Uterus (tissue), 4 donors: ENCODE data around the gene GPSM1. TPM values are rescaled to one million over a fixed set of nuclear protein-coding genes. Genes with fewer than 3 reads are reported as not detected.
A peak's percentile ranks its signal among the peaks of the same experiment; 100 is the strongest.
"Not testable (repeated sequence)": the region's sequence is repeated elsewhere in the genome, so short reads cannot be mapped to it uniquely, and the experiment has no call there.

Experiments used
- DNase-seq, 2 donors: peaks; one replicate each; pipeline ENCODE4 v3.0.0-alpha.2; 2019 to 2020
- H3K27ac ChIP-seq, 2 donors: fragments of 200-600 bp; sonication (generic); 1 replicate in 1 of 2; 2 replicates in 1 of 2; pipeline ENCODE4 v1.5.1; 2016 to 2018
- H3K27me3 ChIP-seq, 2 donors: fragments of 200-600 bp; sonication (generic); one replicate each; pipeline ENCODE4 v1.5.1; 2018 to 2019; ENCODE audit warnings: control low read depth in 1 of 2
- H3K36me3 ChIP-seq, 2 donors: fragments of 200-600 bp; sonication (generic); one replicate each; pipeline ENCODE4 v1.5.1; 2019; ENCODE audit warnings: control low read depth in 1 of 2
- H3K4me1 ChIP-seq, 2 donors: fragments of 200-600 bp; sonication (generic); one replicate each; pipeline ENCODE4 v1.5.1; 2018 to 2019; ENCODE audit warnings: control low read depth in 1 of 2
- H3K4me3 ChIP-seq, 2 donors: fragments of 200-600 bp; sonication (generic); 1 replicate in 1 of 2; 2 replicates in 1 of 2; pipeline ENCODE4 v1.5.1; 2018 to 2019; ENCODE audit warnings: mild to moderate bottlenecking in 1 of 2
- H3K9me3 ChIP-seq, 2 donors: fragments of 200-600 bp; sonication (generic); one replicate each; pipeline ENCODE4 v1.5.1; 2019; ENCODE audit warnings: control low read depth in 1 of 2
- POLR2A ChIP-seq, 2 donors: fragments of 450-650 bp; IDR thresholded peaks; one replicate each; pipeline ENCODE4 v1.6.1; 2016; ENCODE audit warnings: antibody characterized with exemption in 2 of 2, mild to moderate bottlenecking in 1 of 2, moderate library complexity in 1 of 2
- intact Hi-C: fragments of 100-400 bp; cut with DNase I; formaldehyde crosslinking; loops from one replicate; pipeline ENCODE4 v1.15.1; 2023; ENCODE audit warnings: low total_unique reads
- total RNA-seq, 4 donors: library from RNA; depleted of rRNA in 3 of 4; stranded (reverse); fragments of >200 nt in 3 of 4; gene quantifications; one replicate each; pipeline versions ENCODE4 v1.1.0 to v1.2.4, GENCODE V29; 2014 to 2023
- TF ChIP-seq, protein P1 (sequence below), 4 experiments: fragments of 200-600 bp in 2 of 4; fragments of 450-650 bp in 2 of 4; sonication (generic) in 2 of 4; IDR thresholded peaks; one replicate each; pipeline ENCODE4 v1.5.1; 2016 to 2019; ENCODE audit warnings: antibody characterized with exemption in 4 of 4, mild to moderate bottlenecking in 2 of 4, moderate library complexity in 1 of 4
- donor health status: DM: yes; HTN: yes; CAD: no.

The GPSM1 gene
- total RNA-seq, 4 donors from 2014 or later = 4.4 to 43.6 (median 24.1) TPM

DNA sequence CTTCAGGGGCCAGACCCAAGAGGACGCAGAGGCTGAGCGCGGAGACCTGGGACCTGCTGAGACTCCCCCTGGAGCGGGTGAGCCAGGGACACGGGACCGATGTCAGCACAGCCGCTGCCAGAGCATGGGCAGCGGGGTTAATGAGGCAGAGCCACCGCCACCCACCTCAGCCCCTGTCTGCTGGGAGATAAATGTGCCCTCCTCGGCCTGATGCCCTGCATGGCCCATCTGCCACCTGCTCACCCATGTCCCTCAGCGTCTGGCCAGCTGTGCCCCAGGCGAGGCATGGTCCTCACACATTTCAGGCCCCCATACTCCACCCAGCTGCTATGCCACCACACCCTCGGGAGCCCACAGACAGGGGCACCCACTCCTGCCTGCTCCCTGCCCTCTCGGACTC, 21.4 kb downstream of the GPSM1 start:
- peaks cover 0 to 5% of the 10 kb centered on the region in 2 donors for H3K4me1 ChIP-seq
- no peaks in the 10 kb centered on the region for H3K27me3 ChIP-seq
- intact Hi-C loops = no loop called here
- no peak overlapping the region for H3K27ac ChIP-seq
- no peak for DNase-seq
- TF ChIP-seq POLR2A (IDR thresholded peaks at IDR 0.05) = no peak
- TF ChIP-seq, protein P1, sequence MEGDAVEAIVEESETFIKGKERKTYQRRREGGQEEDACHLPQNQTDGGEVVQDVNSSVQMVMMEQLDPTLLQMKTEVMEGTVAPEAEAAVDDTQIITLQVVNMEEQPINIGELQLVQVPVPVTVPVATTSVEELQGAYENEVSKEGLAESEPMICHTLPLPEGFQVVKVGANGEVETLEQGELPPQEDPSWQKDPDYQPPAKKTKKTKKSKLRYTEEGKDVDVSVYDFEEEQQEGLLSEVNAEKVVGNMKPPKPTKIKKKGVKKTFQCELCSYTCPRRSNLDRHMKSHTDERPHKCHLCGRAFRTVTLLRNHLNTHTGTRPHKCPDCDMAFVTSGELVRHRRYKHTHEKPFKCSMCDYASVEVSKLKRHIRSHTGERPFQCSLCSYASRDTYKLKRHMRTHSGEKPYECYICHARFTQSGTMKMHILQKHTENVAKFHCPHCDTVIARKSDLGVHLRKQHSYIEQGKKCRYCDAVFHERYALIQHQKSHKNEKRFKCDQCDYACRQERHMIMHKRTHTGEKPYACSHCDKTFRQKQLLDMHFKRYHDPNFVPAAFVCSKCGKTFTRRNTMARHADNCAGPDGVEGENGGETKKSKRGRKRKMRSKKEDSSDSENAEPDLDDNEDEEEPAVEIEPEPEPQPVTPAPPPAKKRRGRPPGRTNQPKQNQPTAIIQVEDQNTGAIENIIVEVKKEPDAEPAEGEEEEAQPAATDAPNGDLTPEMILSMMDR (IDR thresholded peaks at IDR 0.05) = no peak
- H3K36me3 ChIP-seq = no peaks in the 10 kb centered on the region
- no peaks in the 10 kb centered on the region for H3K9me3 ChIP-seq
- H3K4me3 ChIP-seq = no peak overlapping the region

DNA sequence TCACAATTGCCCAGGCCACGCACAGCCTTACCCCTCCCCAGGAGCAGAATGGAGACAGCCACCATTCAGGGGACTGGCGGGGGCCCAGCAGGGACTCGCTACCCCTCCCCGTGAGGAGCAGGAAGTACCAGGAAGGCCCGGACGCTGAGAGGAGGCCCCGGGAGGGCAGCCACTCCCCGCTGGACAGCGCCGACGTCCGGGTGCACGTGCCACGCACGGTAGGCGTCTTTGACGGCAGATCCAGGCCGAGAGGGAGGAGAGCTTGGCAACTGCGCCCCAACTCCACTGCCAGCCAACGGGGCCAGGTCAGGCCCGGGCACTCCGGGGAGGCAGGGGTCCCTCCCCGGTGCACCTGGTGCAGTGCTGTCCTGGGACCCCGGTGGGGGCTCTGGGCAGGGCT, 22.2 kb downstream of the GPSM1 start:
- DNase-seq = no peak
- H3K36me3 ChIP-seq = no peaks in the 10 kb centered on the region
- intact Hi-C loops = no loop called here
- H3K4me3 ChIP-seq = no peak overlapping the region
- no peaks in the 10 kb centered on the region for H3K27me3 ChIP-seq
- H3K4me1 ChIP-seq = peaks cover 0 to 11% of the 10 kb centered on the region in 2 donors
- no peaks in the 10 kb centered on the region for H3K9me3 ChIP-seq
- H3K27ac ChIP-seq = no peak overlapping the region
- no peak for TF ChIP-seq POLR2A (IDR thresholded peaks at IDR 0.05)
- TF ChIP-seq, protein P1 (IDR thresholded peaks at IDR 0.05) = no peak

DNA sequence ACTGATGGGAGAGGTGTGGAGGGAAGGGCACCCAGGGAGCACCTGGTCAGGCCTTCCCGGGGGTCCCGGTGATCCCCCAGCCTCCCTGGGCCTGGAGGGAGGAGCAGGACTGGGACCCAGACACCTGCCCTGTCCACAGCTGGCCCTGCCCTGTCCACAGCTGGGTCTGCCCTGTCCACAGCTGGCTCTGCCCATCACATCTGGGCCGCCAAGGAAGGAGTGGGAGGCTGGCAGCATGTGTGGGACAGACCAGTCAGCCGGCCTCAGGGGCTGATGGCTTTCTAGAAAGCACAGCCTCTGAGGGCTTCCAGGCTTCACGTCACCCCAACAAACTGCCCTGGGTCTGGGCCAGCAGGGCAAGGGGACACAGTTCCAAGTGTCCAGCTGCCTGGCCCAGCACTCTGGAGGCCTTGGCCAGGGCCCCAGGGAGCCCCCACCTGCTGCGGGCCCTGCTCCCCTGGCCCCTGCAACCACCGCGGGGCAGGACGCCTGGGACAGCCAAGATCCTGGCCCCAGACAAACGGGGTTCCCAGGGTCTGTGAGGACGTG, 24.0 kb downstream of the GPSM1 start:
- DNase-seq = no peak
- Histone ChIP-seq H3K36me3 (no peaks in the 10 kb centered on the region), H3K27me3 (no peaks in the 10 kb centered on the region), H3K27ac (no peak overlapping the region), H3K9me3 (no peaks in the 10 kb centered on the region), H3K4me3 (no peak overlapping the region), H3K4me1 (peaks cover 0 to 14% of the 10 kb centered on the region in 2 donors)
- intact Hi-C loops = no loop called here
- no peak for TF ChIP-seq POLR2A (IDR thresholded peaks at IDR 0.05)
- TF ChIP-seq, protein P1 (IDR thresholded peaks at IDR 0.05) = no peak

DNA sequence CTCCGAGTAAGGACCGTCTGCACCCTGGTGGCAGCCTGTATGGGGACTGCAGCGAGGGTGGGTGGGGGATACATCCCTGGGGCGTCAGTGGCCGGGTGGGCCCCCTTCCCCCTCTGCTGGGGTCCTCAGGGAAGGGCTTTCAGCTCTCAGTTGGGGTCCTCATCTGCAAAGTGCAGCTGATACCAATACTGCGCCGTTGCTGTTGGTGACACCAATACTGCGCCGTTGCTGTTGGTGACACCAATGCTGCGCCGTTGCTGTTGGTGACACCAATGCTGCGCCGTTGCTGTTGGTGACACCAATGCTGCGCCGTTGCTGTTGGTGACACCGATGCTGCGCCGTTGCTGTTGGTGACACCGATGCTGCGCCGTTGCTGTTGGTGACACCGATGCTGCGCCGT, 24.5 kb downstream of the GPSM1 start:
- peaks cover 0 to 14% of the 10 kb centered on the region in 2 donors for H3K4me1 ChIP-seq
- H3K4me3 ChIP-seq, H3K27ac ChIP-seq, intact Hi-C loops, H3K9me3 ChIP-seq, DNase-seq, H3K36me3 ChIP-seq, H3K27me3 ChIP-seq: not testable (repeated sequence)

DNA sequence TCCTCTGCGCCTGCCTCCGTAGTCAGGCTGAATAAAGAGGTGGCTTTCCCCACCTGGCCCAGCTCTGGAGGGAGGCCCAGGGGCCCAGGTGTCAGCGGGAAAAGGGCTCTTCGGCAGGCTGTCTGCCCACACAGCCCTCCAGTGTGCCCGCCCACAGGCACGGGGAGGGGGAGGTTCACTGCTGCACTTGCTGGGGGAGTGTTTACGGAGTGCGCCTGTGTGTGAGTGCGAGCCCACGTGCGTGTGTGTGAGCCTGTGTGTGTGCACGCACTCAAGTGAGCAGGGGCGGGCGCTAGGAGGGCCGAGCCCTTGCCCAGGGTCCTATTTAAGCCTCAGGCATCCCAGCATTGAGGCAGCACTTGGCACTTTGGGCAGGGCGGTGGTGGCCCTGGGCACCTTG, 25.3 kb downstream of the GPSM1 start:
- Histone ChIP-seq H3K4me1 (peaks cover 0 to 14% of the 10 kb centered on the region in 2 donors), H3K9me3 (no peaks in the 10 kb centered on the region), H3K27me3 (no peaks in the 10 kb centered on the region), H3K27ac (peak overlapping the region in 1 of 2 donors; percentile 81), H3K4me3 (no peak overlapping the region), H3K36me3 (no peaks in the 10 kb centered on the region)
- DNase-seq = peak; percentile 54 to 55
- intact Hi-C loops = no loop called here
- TF ChIP-seq, protein P1 (IDR thresholded peaks at IDR 0.05) = no peak

DNA sequence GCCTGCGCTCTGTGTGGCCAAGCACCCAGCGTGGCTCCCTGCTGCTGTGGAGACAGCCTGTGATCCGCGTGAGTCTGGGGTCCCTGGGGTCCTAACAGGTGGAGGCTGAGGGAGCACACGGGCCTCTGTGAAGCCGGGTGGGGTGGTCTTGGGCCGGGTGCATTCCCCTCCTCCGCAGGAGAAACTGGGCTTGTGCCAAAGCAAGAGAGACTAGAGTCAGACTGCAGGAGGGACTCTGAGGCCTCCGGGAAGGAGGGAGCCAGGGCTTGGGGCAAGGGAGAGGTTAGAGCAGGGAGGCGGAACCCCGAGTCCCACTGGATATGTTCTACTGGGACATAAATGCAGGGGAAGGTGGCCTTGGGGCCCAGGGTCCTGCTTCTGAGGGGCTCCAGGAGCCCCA, 25.7 kb downstream of the GPSM1 start:
- Histone ChIP-seq H3K9me3 (no peaks in the 10 kb centered on the region), H3K36me3 (no peaks in the 10 kb centered on the region), H3K4me1 (peaks cover 0 to 14% of the 10 kb centered on the region in 2 donors), H3K27me3 (no peaks in the 10 kb centered on the region), H3K27ac (peak overlapping the region in 1 of 2 donors; percentile 81), H3K4me3 (no peak overlapping the region)
- TF ChIP-seq, protein P1 (IDR thresholded peaks at IDR 0.05) = no peak
- DNase-seq = no peak
- intact Hi-C loops = no loop called here
